ENCODE data around the gene CITED4.

Gene CITED4

DNA sequence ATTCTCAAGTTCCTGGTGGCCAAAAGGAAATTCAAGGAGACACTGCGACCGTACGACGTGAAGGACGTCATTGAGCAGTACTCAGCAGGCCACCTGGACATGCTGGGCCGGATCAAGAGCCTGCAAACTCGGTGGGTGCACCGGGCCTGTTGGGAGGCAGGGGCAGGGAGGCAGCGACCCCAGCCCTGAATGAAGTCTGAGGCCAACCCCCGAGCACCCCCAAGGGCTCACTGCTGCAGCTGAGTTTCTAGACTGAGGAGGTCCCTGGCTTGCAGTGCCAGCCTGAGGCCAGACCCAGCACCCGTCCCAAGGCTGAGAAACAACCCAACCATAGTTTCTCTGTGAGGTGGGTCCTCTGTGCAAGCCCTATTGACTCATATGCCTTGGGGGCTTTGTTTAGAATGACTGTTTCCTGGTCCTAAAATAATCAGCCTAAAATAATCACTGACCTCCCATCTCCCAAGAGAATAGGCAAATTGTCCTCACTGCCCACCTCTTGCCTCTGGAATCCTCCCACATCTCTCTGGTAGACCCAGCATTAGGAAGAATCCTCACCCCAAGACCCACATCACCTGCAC lies 27.1 kb downstream of the CITED4 start:
- DNase-seq (ENCODE audit: low read depth, low spot score), result no peak

DNA sequence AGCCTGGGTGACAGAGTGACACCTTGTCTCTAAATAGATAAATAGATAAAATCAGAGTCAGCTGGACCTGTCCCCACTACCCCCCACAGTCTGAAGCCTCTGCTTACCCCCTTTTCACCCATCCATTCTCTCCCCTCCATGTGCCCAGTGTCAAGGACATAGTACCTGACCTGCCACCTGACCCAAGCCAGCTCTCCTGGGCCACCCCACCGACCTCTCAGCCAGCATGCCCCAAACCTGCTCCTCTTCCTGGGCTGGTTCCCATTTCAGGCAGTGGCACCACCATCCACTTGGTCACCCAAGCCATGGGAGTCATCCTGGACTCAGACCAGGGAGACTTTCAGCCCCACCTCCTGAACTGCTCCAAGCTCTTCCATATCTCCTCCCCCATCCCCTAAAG lies 28.2 kb downstream of the CITED4 start:
- no peak for DNase-seq (ENCODE audit: low read depth, low spot score)

DNA sequence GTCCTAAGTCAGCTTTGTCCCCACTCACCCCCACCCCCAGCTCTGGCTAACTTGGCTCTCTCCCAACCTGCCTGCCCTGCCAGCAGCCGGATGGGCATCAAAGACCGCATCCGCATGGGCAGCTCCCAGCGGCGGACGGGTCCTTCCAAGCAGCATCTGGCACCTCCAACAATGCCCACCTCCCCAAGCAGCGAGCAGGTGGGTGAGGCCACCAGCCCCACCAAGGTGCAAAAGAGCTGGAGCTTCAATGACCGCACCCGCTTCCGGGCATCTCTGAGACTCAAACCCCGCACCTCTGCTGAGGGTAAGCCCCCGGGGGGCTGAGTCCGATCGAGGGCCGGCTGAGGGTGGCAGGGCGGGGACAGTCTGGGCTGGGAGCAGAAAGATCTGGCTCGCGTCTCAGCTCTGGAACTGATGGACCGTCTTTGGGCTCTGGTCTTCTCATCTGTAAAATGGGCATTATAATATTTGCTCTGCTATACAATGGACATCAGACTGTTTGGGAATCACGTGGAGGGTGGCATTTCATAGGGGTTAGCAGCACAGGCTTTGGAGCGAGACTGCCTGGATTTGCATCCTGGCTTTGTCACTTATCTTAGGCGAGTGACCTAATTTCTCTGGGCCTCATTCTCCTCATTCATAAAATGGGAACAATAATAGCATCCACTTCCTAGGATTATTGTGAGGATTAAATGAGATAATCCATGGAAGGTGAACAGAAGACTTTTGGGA lies 31.0 kb downstream of the CITED4 start:
- DNase-seq (ENCODE audit: low read depth, low spot score), result no peak

GRCh38 chr1:40830419-40830943 lies 31.7 kb downstream of the CITED4 start:
- no peak for DNase-seq (ENCODE audit: low read depth, low spot score)

DNA sequence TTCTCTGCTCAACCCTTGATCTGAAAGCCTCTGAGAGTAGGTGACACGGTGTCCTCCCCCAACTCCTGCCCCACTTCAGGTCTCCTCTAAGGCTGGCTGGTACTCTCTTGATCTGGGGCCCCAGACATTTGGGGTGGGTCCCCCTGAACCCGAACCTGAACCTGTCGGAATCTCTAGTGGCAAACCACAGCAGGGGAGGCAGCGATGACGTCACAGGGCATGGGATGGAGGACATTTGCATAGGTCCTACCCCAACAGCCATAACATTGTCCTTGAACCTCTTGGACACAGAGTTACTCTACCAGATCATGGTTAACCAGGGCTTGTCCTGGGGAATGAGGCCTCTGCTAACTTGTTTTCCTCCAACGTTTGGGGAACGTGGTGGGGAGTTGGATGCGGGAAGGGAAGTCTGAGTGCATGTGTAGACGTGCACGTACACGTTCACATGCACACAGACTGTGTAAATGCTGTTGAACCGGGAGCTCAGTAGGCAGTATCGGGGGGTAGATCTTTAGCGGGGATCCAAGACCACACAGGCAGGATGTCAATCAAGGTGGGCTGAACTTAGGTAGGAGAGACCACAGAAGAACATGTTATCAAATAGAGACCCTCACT lies 32.4 kb downstream of the CITED4 start:
- no peak for DNase-seq (ENCODE audit: low read depth, low spot score)

- no peak for DNase-seq (ENCODE audit: low read depth, low spot score)
Observed at GRCh38 chr1:40825996-40826395, 36.2 kb downstream of the CITED4 start.

- no peak for DNase-seq (ENCODE audit: low read depth, low spot score)
Observed at GRCh38 chr1:40825435-40825788, 36.8 kb downstream of the CITED4 start.

GRCh38 chr1:40824591-40825434 lies 37.4 kb downstream of the CITED4 start:
- no peak for DNase-seq (ENCODE audit: low read depth, low spot score)

DNA sequence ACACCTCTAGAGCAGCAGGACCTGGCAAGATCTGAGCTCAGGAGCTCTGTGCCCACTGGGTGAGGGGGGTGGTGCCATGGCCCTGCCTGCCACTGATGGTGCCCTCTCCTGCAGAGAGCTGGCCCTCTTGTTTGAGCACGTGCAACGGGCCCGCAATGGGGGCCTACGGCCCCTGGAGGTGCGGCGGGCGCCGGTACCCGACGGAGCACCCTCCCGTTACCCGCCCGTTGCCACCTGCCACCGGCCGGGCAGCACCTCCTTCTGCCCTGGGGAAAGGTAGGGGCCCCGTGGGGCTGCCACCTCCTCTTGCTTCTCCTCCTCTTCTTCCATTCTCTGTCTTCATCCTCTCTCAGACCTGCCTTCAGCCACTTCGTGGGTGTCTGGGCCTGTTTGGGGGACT lies 38.2 kb downstream of the CITED4 start:
- no peak for DNase-seq (ENCODE audit: low read depth, low spot score)

GRCh38 chr1:40823345-40823744 lies 38.8 kb downstream of the CITED4 start:
- DNase-seq (ENCODE audit: low read depth, low spot score), result no peak

DNA sequence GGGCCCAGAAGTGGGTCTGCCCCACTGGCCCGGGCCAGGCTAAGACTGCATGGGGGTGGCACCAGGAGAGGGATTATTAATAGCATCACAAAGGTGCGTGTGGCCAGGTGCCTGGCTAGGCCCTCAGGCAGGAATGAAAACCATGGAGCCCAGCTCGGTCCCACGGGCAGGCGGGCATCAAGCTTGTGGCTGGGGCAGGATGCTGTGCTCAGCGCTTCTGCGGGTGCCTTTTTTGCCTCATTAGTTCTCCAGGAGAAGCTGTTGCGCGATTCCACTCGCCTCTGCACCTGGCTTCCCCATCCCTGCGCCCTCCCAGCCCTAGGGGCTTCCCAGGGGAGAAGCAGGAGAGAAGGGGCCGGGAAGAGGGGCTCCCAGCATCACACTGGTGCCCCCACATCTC lies 39.3 kb downstream of the CITED4 start:
- DNase-seq (ENCODE audit: low read depth, low spot score), result no peak

DNA sequence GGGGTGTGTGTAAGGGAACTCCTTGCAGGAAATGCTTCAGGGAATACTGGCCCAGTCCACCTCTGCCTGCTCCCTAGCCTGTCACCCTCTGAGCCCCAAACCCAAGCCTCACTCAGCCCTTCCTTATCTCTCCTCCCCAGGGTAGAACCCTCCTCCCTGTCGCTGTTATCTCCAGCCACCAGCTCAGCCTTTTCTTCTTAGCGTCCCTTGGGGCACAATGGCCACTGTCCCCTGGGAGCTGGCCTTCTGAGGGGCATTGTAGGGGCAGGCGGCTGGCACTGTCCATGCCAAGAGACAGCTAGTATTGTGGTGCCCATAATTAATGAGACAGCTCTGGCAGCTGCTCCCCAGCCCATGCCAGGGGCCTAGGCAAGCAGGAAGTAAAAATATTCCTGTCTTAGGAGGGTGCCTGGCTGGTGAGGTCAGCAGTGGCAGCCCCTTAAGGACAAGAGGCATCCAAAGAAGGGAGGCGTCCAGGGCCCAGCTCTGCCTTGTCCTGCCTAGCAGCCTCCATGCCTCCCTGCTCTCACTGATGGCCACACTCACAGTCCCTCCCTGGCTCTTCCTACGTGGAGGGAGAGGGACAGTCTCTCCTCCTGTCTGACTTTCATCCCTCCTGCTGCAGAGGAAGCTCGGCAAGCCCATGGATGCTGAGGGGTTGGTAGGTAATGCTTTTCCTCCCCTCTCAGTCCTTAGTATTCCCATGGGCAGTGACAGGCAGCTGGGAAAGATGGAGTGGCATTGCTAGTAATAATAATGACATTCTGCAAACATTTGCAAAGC lies 41.1 kb downstream of the CITED4 start:
- DNase-seq (ENCODE audit: low read depth, low spot score), result no peak

DNA sequence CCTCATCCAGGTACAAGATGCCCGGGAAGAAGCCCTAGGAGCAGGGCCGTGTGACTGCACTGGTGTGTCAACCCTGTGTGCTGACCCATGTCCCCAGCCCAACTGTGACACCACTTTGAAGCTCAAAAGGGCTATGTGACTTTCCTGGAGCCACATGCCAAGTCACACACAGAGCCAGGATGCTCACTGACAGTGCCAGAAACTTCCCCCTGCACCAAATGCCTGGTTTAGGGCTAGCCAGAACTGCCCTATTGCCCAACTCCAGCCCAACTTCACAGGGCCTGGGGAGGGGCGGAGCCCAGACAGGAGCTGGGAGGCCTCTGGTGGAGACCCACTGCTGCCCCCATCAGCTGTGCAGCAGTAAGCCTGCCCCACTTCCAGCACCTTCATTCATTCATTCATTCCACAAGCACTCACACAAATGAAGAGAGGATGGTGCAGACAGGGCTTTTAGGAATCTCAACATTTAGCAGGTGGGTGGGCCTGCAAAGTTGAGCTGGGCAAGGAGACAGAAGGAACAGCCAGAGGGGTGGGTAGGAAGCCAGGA lies 41.8 kb downstream of the CITED4 start:
- no peak for DNase-seq (ENCODE audit: low read depth, low spot score)

DNA sequence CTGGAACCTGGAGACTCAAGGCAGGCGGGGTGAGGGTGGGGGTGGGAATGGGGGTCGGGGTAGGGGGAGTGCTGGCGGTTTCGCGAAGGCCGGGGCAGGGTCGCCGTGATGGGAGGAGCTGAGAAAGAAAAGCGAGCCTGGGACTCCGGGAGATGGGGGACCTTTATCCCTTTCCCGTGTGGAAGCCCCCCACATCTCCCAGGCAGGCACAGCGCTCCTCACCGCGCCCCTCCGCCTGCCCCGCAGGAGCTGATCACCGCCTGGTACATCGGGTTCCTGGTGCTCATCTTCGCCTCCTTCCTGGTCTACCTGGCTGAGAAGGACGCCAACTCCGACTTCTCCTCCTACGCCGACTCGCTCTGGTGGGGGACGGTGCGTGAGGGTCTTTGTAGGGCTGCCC lies 43.1 kb downstream of the CITED4 start:
- no peak for DNase-seq (ENCODE audit: low read depth, low spot score)

GRCh38 chr1:40818264-40818961 lies 43.8 kb downstream of the CITED4 start:
- no peak for DNase-seq (ENCODE audit: low read depth, low spot score)

DNA sequence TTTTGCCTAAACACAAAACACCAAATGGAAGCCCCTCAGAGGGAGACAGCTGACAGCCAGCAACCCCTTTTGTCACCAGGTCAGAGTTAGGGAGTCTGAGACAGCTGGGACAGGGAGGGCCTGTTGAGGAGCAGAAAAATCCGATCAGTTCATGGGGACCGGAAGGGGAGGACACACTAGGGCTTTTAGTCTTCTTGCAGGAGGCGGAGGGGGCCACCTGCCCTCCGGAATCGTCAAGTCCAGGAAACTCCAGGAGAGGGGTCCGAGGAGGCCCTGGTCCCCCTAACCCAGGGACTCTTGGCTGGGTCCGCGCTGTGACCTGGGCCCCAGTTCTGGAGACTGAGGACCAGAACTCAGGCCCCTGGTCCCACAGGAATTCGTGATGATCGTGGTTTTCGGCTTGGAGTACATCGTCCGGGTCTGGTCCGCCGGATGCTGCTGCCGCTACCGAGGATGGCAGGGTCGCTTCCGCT lies 44.3 kb downstream of the CITED4 start:
- no peak for DNase-seq (ENCODE audit: low read depth, low spot score)

DNA sequence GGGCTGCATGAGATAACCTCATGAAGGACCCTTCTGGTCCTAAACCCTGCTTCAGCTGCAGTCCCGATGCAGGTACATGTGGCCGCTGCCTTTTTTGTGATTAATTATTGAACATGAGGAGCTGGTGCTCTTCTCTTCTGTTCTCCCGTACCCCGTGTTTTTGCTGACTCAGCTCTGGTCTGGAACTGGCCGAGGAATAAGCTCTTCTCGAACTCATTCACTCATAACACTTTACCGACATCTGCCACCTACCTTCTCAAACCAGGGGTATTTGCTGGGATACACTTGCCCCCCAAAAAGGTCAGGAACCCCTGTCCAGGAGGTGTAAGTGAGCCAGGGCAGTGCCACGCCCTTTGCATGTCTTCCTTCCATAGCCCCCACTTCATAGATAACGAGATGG lies 46.7 kb downstream of the CITED4 start:
- no peak for DNase-seq (ENCODE audit: low read depth, low spot score)

Data from iPS DF 19.7 (cell line).